NCI-H1436 (cell line): ENCODE results near the gene PTPRN.
"Not testable (repeated sequence)": the region's sequence is repeated elsewhere in the genome, so short reads cannot be mapped to it uniquely, and the experiment has no call there.

Experiments used
- DNase-seq: peaks from one replicate; lab custom pipeline; 2025; lab: John Stamatoyannopoulos, UW

The PTPRN gene

DNA sequence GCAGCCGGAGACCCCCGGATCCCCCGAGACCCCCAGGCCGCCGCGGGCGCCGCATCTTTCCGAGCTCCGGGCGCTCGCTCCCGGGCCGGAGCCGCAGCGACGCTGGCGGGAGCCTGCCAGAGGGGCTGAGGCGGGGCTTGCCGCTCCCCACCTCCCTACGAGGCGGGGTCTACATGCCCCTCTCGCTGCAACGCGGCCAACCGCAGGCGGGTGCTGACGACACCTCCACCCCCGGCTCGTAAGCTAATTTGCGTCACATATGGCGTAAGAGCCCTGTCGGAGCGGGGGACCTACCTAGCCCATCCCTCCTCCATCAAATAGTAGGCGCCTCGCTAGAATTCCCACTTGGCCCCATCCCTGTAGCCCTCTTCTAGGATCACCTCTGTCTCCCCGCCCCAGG, at the start of gene PTPRN:
PTPRN (minus strand) TSS at position 124 of the 400 bp plus-strand sequence; CDS start at position 55, 69 bp downstream.
- DNase-seq: peak; percentile 88

DNA sequence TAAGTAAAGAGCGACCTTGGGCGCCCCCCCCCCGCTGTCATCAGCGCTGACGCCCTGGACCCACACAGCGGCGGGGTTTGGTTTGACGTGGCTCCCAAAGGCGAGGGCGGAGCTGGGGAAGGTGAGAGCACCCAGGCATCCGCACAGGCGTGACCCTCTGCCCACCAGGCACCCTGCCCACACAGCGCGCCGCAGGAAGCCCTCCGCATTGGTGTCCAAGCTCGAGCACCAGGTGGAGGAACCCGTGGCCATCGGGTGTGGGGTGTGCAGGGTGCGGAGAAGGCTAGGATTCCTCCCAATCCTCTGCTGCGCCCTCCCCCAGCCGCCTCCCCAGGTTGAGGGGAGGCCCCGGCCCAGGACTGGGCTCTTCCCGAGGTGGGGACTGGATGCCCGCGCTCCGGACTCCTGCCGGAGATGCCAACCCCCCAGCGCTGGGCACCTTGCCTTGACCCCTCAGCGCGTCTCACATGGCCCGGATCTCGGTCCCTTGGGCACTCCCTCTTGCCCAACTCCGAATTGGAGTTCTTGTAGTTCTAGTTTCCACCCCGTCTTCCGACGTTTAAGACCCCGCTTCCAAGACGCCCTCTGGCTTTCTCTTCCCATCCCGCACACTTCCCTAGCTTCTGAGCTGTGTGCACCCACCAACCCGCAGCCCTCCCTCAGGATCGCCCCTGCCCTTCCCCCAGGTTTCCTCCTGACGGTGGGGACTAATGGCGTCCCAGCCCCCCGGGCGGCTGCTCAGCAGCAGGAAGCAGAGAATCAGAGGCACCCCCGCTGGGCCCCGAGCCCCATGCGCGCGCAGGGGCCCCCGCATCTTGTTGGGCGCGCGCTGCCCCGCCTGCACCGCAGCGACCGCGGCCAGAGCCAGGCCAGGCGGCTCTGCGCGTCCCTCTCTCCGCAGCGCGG, 49.2 kb upstream of the PTPRN start:
- peak; percentile 6 for DNase-seq

DNA sequence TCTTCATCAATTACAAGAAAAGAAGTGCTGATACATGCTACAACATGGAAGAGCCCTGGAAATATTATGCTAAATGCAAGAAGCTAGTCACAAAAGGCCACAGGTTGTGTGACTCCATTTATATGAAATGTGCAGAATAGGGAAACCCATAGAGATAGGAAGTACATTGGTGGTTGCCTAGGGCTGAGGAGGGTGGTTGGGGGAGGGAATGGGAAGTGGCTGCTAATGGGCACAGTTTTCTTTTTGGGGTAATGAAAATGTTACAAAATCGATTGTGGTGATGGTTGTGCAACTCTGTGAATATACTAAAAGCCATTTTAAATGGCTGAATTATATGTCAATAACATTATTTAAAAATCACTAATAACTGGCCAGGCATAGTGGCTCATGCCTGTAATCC, 47.6 kb upstream of the PTPRN start:
- no peak for DNase-seq

DNA sequence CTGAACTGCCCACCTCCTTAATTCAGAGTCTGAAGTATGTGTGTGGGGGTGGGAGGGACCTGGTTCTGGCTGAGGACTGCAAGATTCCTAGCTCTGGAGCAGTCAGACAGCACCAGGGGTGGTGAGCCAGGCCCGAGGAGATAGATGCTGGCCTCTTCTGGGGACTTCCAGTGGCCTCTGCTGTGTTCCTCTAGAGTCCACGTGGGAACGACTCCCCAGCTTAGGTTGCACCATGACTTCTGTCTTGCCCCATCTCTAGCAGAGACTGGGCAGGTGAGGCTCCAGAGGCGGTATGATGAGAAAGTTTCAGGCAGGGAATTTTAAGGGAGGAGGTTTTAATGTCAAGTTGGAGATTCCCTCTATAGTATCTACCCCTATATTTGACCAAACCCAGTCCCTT, 45.4 kb upstream of the PTPRN start:
- DNase-seq: no peak

DNA sequence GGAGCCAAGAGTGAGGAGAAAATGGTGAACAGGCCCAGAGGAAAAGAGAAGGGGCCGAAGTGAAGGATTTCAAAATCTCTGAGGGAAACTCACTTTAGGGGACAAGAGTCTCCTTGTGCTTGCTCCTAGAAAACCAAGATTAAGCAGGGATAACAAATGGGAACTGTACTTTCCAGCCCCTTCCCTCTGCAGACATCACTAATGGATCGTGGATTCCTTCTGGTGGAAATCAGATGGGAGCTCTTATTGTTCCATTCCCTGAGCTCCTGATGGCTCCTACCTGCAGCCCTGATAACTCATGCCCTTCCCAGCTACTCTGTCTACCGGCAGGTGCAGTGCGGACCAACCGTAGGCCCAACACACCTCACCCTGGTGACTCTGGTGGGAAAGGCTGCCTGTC, 43.9 kb upstream of the PTPRN start:
- DNase-seq: no peak

DNA sequence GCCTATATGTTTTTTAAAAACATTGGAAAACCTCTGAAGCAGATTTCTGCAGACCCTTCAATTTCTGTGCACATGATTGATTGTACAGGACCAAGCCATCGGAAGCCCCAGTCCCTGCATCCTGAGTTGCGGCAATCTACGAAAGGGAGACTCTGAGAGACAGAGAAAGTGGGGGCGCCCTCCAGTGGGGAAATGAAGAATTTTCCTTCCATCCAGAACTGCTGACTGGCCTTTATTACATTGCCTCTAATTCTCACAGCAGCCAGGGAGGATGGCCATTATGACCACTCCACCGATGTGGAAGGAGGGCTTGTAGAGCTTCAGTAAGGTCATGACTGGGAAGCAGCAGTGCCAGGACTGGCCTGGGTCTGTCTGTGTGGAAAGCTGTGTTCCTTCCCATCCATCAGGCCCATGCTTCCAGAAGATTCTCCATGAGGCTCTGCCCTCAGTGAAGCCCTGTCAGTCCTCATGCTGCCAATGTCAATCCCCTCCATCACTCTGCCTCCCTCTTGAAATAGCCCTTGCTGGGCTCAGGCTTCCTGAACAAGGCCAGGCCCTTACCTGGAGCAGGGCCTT, 43.3 kb upstream of the PTPRN start:
- DNase-seq: peak; percentile 60

DNA sequence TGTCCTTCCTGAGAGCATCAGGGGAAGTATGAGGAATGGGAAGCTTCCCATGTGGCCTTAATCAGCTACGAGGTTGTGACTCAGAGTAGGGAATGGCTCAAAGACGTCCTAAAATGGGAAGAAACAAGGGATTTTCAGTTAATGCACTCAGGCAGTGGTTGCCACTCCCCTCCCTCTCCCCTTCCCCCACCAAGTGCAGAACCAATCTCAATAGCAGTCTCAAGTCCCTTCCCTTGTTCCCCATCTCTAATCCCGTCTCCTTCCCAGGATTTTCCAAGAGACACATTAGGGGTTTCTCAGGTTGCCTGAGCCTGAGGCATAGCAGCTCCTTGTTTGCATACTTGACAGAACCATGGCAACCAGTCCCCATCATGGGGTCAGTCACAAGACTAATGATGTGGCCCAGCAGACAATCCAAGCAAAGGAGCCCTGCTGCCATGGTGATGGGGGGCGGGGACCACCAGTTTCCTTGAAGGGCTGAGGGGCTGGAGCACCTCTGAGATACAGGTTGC, 41.6 kb upstream of the PTPRN start:
- no peak for DNase-seq

DNA sequence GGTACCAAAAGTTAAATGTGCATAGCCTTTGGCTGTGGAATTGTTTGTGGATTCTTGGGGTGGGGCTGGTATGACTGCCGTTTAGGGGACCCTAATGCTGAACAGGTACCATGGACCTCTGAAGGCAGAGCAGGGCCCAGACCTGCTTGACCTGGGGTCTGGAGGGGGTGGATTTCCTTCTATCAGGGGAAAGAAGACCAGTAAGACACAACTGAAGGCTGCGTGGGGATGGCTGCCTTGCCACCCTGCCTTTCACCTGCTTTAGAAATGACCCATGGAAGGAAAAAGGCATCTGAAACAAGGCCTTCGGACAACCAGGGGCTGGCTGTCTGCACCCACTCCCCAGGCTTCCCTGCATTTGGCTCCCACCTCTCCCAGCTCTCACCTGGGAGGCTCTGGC, 41.0 kb upstream of the PTPRN start:
- DNase-seq: no peak

DNA sequence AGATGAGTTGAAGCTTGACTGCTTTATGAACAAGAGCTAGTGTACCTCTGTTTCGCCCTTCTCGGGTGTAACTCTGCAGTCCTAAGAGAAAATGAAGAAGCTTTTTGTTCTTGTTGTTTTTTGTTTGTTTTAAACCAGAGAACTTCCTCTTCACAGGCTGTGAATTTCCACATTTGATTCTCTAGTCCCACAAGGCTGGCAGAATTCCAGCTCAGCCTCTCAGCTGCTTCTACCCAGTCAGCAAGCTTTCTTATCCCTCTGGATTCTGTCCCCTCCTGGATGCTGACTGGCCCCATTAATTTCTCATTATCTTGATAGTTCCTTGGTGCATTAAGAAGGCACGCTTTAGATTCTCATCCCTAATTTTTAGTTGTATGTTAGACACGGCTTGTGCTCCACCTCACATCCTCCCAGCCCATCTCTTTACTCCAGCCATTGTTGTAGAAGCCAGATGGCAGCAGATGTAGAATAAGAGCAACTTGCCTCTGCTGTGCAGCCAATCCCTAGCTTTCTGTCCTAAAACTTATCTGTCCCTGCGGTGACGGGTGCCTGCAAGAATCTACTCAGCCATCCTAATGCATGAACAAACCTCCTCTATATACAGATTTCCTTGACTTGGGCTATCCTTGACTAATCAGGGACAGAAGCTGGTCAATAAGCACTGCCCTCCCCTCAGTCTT, 35.7 kb upstream of the PTPRN start:
- DNase-seq: no peak

DNA sequence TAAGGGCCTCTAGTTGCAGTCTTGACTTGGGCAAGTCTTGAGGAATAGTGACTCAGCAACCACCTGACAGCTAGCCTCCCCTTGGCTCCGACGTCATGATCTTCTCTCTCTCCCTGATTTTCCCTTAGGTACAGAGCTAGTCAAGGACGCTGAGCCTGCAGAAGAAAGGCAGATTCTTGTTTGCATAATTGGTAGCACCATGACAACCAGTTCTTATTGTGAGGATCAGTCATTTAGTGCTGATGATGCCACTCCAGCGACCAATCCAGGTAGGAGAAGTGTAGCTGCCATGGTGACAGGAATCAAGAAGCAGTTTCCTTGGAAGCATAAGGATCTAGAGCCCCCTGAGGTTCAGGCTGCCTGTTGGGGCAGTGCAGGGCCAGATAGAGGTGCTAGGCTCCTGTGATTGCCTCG, 26.2 kb upstream of the PTPRN start:
- DNase-seq: peak; percentile 86

DNA sequence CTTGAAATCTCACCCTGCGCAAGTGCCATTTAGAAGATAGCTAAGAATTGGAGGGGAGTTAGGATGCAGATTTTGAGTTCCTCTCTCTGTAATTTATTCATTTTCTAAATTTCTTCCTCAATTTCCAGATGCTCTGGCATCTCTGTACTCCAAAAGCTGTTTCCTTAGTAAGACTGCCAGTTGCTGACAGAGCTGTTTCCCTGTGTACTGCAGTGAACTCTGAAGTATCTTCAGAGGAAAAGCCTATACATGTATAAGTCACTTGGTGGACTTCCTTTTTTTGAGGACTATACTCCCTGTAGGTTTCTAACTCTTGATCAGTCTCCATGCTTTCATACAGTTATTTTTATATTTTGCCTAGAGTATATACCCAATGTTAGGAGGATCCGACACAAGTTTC, 24.9 kb upstream of the PTPRN start:
- DNase-seq: no peak

DNA sequence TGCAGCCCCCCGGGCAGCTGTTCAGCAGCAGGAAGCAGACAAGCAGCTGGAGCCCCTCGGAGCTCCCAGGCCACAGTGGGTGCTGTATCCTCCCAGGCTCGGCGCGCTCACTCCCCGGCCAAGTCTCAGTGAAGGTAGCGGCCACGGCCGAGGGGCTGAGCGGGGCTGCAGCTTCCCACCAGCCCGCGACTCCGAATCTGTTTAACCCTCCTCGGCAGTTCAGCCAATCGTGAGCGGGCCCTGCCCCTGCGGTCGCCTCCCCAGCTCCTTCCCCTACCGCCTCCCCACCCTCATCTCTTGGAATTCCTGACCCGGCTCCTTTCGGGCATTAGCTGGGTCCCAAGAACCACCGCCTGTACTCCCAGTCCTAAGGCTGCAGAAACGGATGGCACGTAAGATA, 23.3 kb upstream of the PTPRN start, which contains the start of gene RESP18:
RESP18 (minus strand) TSS at position 203 of the 400 bp plus-strand sequence.
- DNase-seq: no peak

DNA sequence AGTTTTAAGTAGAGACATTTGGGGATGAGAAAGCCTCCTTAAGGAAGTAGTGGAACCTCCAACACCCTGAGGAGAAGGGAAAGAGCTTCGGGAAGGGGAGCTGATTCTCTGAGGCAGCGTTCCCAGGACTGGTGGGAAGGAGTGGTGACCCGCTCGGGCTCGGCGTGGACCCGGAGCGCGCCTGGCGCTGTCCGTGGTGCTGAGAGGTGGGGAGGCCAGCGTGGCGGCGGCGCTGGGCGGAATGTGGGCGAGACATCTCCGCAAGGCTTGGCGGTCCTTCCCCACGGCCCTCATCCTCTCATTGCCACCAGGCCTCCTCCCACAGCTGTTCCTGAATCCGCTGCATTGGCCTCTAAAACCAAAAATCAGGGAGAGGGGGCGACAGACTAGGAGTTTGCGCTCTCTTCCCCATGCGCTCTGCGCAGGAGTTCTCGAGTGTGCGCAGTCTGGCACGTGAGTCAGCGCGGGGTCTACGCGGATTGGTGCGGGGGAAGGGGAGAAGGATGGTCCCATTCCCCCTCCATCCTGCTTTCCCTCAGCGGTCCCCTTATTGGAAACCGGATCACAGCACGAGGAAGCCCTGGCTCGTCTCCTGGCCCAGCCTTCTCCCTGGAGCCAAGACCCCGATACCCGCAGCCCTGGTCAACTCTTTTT, 22.5 kb upstream of the PTPRN start:
- DNase-seq: no peak

DNA sequence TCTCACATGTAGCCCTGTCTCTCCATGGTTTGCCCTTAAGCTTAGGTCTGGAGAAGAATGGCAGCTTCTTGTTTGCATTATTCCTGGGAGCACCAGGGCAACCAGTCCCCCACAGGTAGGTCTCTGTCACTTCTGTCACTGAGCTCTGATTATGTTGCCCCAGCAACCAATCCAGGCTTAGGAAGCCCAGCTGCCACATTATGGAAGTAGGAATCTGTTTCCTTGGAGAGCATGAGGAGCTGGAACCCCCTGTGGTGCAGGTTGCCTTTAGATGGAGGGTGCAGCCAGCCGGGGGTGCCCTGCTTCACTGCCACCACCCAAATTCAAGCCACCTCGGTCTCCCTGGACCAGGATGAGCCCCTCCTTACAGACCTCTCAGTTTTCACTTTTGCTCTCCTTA, 18.5 kb upstream of the PTPRN start:
- no peak for DNase-seq

DNA sequence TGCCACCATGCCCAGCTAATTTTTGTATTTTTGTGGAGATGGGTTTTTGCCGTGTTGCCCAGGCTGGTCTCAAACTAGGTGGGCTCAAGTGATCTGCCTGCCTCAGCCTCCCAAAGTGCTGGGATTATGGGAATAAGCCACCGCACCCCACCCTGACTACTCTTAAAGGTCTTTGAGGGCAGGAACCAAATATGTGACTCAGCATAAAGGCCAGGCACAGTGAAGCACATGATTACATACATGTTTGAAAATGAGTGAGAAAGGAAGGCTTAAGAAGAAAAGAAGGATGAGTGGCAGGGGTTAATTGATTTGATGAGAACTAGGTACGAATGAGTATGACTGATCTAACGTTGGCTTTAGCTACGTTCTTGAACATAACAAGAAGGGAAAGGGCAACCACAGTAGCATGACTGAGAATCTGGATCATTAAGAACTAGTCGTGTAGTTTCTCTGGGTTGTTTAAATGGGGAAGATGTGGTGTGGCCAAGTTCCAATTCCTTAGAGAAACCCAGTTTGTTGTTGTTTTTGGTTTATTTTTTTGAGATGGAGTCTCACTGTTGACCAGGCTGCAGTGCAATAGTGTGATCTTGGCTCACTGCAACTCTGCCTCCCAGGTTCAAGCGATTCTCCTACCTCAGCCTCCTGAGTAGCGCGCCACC, 16.6 kb upstream of the PTPRN start:
- no peak for DNase-seq

DNA sequence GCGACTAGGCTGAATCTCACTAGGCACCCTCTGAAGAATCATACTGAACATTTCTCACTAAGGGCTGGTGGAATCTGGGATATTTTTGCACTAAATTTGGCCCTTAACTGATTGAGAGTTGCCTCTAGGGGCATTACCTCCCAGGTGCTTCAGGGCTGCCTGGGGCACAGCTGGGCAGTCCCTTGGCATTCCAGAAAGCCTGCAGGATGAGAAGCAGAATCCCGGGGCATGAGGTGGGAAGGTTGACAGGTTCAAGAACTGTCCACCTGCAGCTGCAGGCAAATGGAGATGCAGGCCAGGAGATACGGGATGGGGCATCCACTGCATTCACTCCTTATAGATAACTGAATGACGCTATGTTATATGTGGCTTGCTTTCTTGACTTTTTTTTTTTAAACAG, 15.9 kb upstream of the PTPRN start:
- no peak for DNase-seq

DNA sequence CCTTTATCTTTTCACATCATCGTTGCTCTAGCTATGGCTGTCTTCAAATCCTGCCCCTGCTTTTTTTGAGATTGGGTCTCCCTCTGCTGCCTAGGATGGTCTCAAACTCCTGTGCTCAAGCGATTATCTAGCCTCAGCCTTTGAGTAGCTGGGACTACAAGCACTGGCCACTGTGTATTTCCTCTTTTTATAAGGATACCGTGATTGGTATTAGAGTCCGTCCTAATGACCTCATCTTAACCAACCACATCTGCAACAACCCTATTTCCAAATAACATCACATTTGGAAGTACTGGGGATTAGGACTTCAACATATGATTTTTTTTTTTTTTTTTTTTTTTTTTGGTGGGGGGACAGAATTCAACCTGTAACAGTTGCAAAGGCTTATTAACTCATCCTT, 14.2 kb upstream of the PTPRN start:
- DNase-seq: no peak

DNA sequence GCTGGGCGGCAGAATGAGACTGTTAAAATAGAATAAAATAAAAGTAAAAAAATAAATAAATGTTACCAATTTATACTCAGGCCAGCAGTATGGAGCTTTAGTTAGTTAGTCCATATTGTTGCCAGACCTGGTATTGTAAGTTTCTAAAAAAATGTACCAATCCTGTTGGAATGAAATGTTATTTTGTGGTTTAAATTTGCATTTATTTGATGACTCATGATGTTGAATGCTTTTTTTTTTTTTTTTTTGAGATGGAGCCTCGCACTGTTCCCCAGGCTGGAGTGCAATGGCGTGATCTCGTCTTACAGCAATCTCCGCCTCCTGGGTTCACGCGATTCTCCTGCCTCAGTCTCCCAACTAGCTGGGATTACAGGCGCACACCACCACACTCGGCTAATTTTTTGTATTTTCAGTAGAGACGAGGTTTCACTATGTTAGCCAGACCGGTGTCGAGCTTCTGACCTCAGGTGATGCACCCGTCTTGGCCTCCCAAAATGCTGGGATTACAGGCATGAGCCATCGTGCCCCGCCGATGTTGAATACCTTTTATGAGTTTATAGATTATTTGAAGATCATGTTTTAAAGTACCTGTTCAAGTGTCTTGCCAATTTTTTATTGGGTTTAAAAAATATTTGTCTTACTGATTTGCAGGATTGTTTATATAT, 5.7 kb upstream of the PTPRN start:
- DNase-seq: no peak

DNA sequence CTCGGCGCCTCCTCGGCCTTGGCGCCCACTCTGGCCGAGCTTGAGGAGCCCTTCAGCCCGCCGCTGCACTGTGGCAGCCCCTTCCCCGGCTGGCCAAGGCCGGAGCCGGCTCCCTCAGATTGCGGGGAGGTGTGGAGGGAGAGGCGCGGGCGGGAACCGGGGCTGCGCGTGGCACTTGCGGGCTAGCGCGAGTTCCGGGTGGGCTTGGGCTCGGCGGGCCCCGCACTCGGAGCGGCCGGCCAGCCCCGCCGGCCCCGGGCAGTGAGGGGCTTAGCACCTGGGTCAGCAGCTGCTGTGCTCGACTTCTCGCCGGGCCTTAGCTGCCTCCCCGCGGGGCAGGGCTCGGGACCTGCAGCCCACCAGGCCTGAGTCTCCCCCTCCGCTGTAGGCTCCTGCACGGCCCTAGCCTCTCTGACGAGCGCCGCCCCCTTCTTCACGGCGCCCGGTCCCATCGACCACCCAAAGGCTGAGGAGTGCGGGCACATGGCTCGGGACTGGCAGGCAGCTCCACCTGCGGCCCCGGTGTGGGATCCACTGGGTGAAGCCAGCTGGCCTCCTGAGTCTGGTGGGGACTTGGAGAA, 3.6 kb upstream of the PTPRN start:
- not testable (repeated sequence) for DNase-seq
